Keratinocyte (primary cell): ENCODE data around the gene SMYD3. TPM values are rescaled to one million over a fixed set of nuclear protein-coding genes. Genes with fewer than 3 reads are reported as not detected.

Experiments used
- DNase-seq: peaks from one replicate; pipeline ENCODE4 v3.0.0-alpha.2; 2011; ENCODE audit warnings: low read depth, missing footprints, low spot score
- FAIRE-seq: peaks from 2 replicates; lab custom pipeline; 2011; peaks lifted over from hg19 to GRCh38; lab: Jason Lieb, UNC
- H2AFZ ChIP-seq: 2 replicates; pipeline ENCODE4 v1.6.0; 2012; ENCODE audit warnings: low read length, control low read depth, inconsistent platforms; ENCODE audit not compliant: control insufficient read depth
- H3K27ac ChIP-seq: 2 replicates; pipeline ENCODE4 v1.5.1; 2011; ENCODE audit warnings: low read length; ENCODE audit not compliant: control insufficient read depth, insufficient read depth
- H3K27me3 ChIP-seq: 3 replicates; pipeline ENCODE4 v1.6.0; 2011; ENCODE audit warnings: low read length; ENCODE audit not compliant: control insufficient read depth, insufficient read depth; ENCODE audit errors: extremely low read depth
- H3K36me3 ChIP-seq, 2 experiments: 2 replicates in 1 of 2; 3 replicates in 1 of 2; pipeline ENCODE4 v1.5.1; 2011; ENCODE audit warnings: low read length in 2 of 2, mild to moderate bottlenecking in 1 of 2; ENCODE audit not compliant: control insufficient read depth in 2 of 2, insufficient read depth in 2 of 2; ENCODE audit errors: extremely low read depth in 1 of 2
- H3K4me1 ChIP-seq: 3 replicates; pipeline ENCODE4 v1.5.1; 2011; ENCODE audit warnings: low read length; ENCODE audit not compliant: control insufficient read depth, insufficient read depth; ENCODE audit errors: extremely low read depth
- H3K4me2 ChIP-seq: 3 replicates; pipeline ENCODE4 v1.6.0; 2011; ENCODE audit warnings: low read depth, low read length; ENCODE audit not compliant: control insufficient read depth, insufficient read depth; ENCODE audit errors: extremely low read depth
- H3K4me3 ChIP-seq, 3 experiments: fragments of 200-600 bp in 1 of 3; sonication (generic) in 1 of 3; 2 replicates in 2 of 3; 3 replicates in 1 of 3; pipeline ENCODE4 v1.5.1; 2011 to 2016; ENCODE audit warnings: low read length in 3 of 3, mild to moderate bottlenecking in 3 of 3, control low read depth in 2 of 3, inconsistent platforms in 1 of 3, low read depth in 1 of 3, mixed read lengths in 1 of 3, mixed run types in 1 of 3, moderate library complexity in 1 of 3; ENCODE audit not compliant: control insufficient read depth in 2 of 3, insufficient read depth in 2 of 3; ENCODE audit errors: extremely low read depth in 1 of 3
- H3K79me2 ChIP-seq: 2 replicates; pipeline ENCODE4 v1.6.0; 2012; ENCODE audit warnings: low read length; ENCODE audit not compliant: control insufficient read depth, insufficient read depth
- H3K9ac ChIP-seq: 3 replicates; pipeline ENCODE4 v1.6.0; 2011; ENCODE audit warnings: low read length; ENCODE audit not compliant: control insufficient read depth, insufficient read depth; ENCODE audit errors: extremely low read depth
- H3K9me1 ChIP-seq: 3 replicates; pipeline ENCODE4 v1.6.0; 2011; ENCODE audit warnings: low read length; ENCODE audit not compliant: control insufficient read depth, insufficient read depth; ENCODE audit errors: extremely low read depth
- H3K9me3 ChIP-seq: 2 replicates; pipeline ENCODE4 v1.5.1; 2012; ENCODE audit warnings: low read depth, low read length; ENCODE audit not compliant: control insufficient read depth
- H4K20me1 ChIP-seq: 3 replicates; pipeline ENCODE4 v1.6.0; 2011; ENCODE audit warnings: low read length; ENCODE audit not compliant: control insufficient read depth, insufficient read depth; ENCODE audit errors: extremely low read depth
- CTCF ChIP-seq, 3 experiments: IDR thresholded peaks in 1 of 3; conservative IDR thresholded peaks in 1 of 3; optimal IDR thresholded peaks in 1 of 3; 2 replicates in 2 of 3; 3 replicates in 1 of 3; pipeline versions ENCODE3 to v1.5.1; 2011; ENCODE audit warnings: low read length in 3 of 3, mild to moderate bottlenecking in 3 of 3, moderate library complexity in 2 of 3, control low read depth in 1 of 3, inconsistent platforms in 1 of 3; ENCODE audit not compliant: insufficient read depth in 2 of 3; ENCODE audit errors: extremely low read depth in 1 of 3
- EZH2 ChIP-seq: IDR thresholded peaks from one replicate; pipeline ENCODE4 v1.6.1; 2012; ENCODE audit warnings: inconsistent platforms, mild to moderate bottlenecking, low read length, moderate library complexity
- dilution Hi-C: fragments of 300-500 bp; cut with MboI; formaldehyde crosslinking; loops from one replicate; pipeline ENCODE4 v1.7.0; 2020; ENCODE audit warnings: low sequenced_read_pairs; ENCODE audit not compliant: extremely low pct_ligation_motif_present
- polyA plus RNA-seq, 5 experiments: library from polyadenylated mRNA; depleted of rRNA in 3 of 5; stranded (reverse) in 3 of 5; stranded (forward) in 1 of 5; unstranded in 1 of 5; fragments of >200 nt; gene quantifications; 1 replicate in 1 of 5; 2 replicates in 3 of 5; 3 replicates in 1 of 5; pipeline versions ENCODE4 v1.2.1 to v1.2.3, GENCODE V29; 2011 to 2012; ENCODE audit warnings: missing spikeins in 2 of 5, low read depth in 1 of 5, low replicate concordance in 1 of 5

Gene SMYD3
- polyA plus RNA-seq, 1 donor (not counting 4 experiments of a cell fraction or from before 2014, with no cell fraction given): 31.0 TPM

- FAIRE-seq (no peak), DNase-seq (no peak)
- peaks cover 4% of the 10 kb centered on the region for H3K79me2 ChIP-seq
- H3K27me3 ChIP-seq: no peaks in the 10 kb centered on the region
- no peak overlapping the region for H3K9ac ChIP-seq
- dilution Hi-C loops: no loop called here
- no peaks in the 10 kb centered on the region for H3K4me1 ChIP-seq
- TF ChIP-seq CTCF (optimal IDR thresholded peaks at IDR 0.05 in 1 of 3, IDR thresholded peaks at IDR 0.05 in 1 of 3, conservative IDR thresholded peaks at IDR 0.05 in 1 of 3; ENCODE audit: extremely low read depth in 1 of 3, insufficient read depth in 2 of 3, low read length in 3 of 3) (peak; percentile 72 to 84 (median 82)), EZH2 (no peak)
- H3K36me3 ChIP-seq: no peaks in the 10 kb centered on the region
- no peak overlapping the region for H2AFZ ChIP-seq
- no peaks in the 10 kb centered on the region for H4K20me1 ChIP-seq
- H3K9me1 ChIP-seq: no peaks in the 10 kb centered on the region
- H3K4me3 ChIP-seq: no peak overlapping the region
- H3K4me2 ChIP-seq: no peak overlapping the region
- H3K27ac ChIP-seq: no peak overlapping the region
- H3K9me3 ChIP-seq: no peaks in the 10 kb centered on the region
Measured at GRCh38 chr1:246492611-246493245, 14.4 kb downstream of the SMYD3 start.

- H3K9me3 ChIP-seq: no peaks in the 10 kb centered on the region
- H3K9ac ChIP-seq: no peak overlapping the region
- TF ChIP-seq EZH2 (no peak), CTCF (optimal IDR thresholded peaks at IDR 0.05 in 1 of 3, IDR thresholded peaks at IDR 0.05 in 1 of 3, conservative IDR thresholded peaks at IDR 0.05 in 1 of 3; ENCODE audit: extremely low read depth in 1 of 3, insufficient read depth in 2 of 3, low read length in 3 of 3) (no peak)
- no peaks in the 10 kb centered on the region for H3K4me1 ChIP-seq
- DNase-seq: no peak
- no peaks in the 10 kb centered on the region for H4K20me1 ChIP-seq
- H2AFZ ChIP-seq: no peak overlapping the region
- no peaks in the 10 kb centered on the region for H3K27me3 ChIP-seq
- peaks cover 4% of the 10 kb centered on the region for H3K79me2 ChIP-seq
- H3K27ac ChIP-seq: no peak overlapping the region
- H3K4me2 ChIP-seq: no peak overlapping the region
- FAIRE-seq: no peak
- dilution Hi-C loops: no loop called here
- H3K9me1 ChIP-seq: no peaks in the 10 kb centered on the region
- H3K36me3 ChIP-seq: no peaks in the 10 kb centered on the region
- H3K4me3 ChIP-seq: no peak overlapping the region
Measured at GRCh38 chr1:246491551-246492053, 15.5 kb downstream of the SMYD3 start.
